Non-pigmented ciliary epithelial cell (primary cell): ENCODE measurements around the gene HOATZ.

ENCODE experiments used
- DNase-seq: peaks from one replicate; pipeline ENCODE4 v3.0.0-alpha.2; 2010; ENCODE audit warnings: low read depth

Gene HOATZ

GRCh38 chr11:111522426-111522825 is 7.8 kb downstream of the HOATZ start:
- DNase-seq = no peak

- no peak for DNase-seq
Measured at GRCh38 chr11:111523343-111523742, 8.8 kb downstream of the HOATZ start.

GRCh38 chr11:111524056-111524455 is 9.5 kb downstream of the HOATZ start:
- DNase-seq = no peak

GRCh38 chr11:111525456-111525855 is 10.9 kb downstream of the HOATZ start:
- DNase-seq = no peak

- peak; percentile 78 for DNase-seq
Measured at GRCh38 chr11:111526501-111526900, 11.9 kb downstream of the HOATZ start.

- no peak for DNase-seq
Measured at GRCh38 chr11:111527279-111527678, 12.7 kb downstream of the HOATZ start.

GRCh38 chr11:111528557-111528956 is 14.0 kb downstream of the HOATZ start:
- no peak for DNase-seq

- DNase-seq = no peak
Measured at GRCh38 chr11:111530091-111530490, 15.5 kb downstream of the HOATZ start.

GRCh38 chr11:111531136-111531535 is 16.6 kb downstream of the HOATZ start:
- DNase-seq = no peak

GRCh38 chr11:111531687-111532364 is 17.2 kb downstream of the HOATZ start:
- peak; percentile 76 for DNase-seq

GRCh38 chr11:111532365-111532709 is 17.8 kb downstream of the HOATZ start:
- DNase-seq = no peak

GRCh38 chr11:111535281-111535680 is 20.7 kb downstream of the HOATZ start:
- DNase-seq = no peak

- no peak for DNase-seq
Measured at GRCh38 chr11:111537336-111537860, 22.8 kb downstream of the HOATZ start.

- DNase-seq = no peak
Measured at GRCh38 chr11:111538407-111539114, 24.0 kb downstream of the HOATZ start.

- DNase-seq = no peak
Measured at GRCh38 chr11:111539426-111540113, 25.0 kb downstream of the HOATZ start.

- DNase-seq = no peak
Measured at GRCh38 chr11:111540114-111540936, 25.7 kb downstream of the HOATZ start, which contains the start of gene LAYN. Gene LAYN (plus strand): TSS chr11:111540720. CDS start chr11:111540844, 124 bp downstream.

- no peak for DNase-seq
Measured at GRCh38 chr11:111540937-111541253, 26.3 kb downstream of the HOATZ start.

GRCh38 chr11:111541254-111542061 is 26.9 kb downstream of the HOATZ start:
- DNase-seq = no peak

- no peak for DNase-seq
Measured at GRCh38 chr11:111542606-111543275, 28.2 kb downstream of the HOATZ start.

GRCh38 chr11:111548525-111548924 is 33.9 kb downstream of the HOATZ start:
- DNase-seq = no peak
